ENCODE results near the gene TSGA10. TPM values are rescaled to one million over a fixed set of nuclear protein-coding genes. Genes with fewer than 3 reads are reported as not detected.

Gene TSGA10
- total RNA-seq, 1 donor from 2014 or later: 2.5 TPM

- H3K4me3 ChIP-seq (ENCODE audit: low read depth, low read length): no peak overlapping the region
- TF ChIP-seq CTCF (conservative IDR thresholded peaks at IDR 0.05; ENCODE audit: low read depth, low read length): no peak
- no peak for DNase-seq (ENCODE audit: low read depth)
These were observed 207.2 kb downstream of the TSGA10 start for GRCh38 chr2:98947554-98947953.

Other genes starting within 250 kb of the TSGA10 start
- gene CRACDL, start 218.7 kb downstream of the TSGA10 start, total RNA-seq: 0.29 and 1.0 TPM in 2 replicates
- 2.4 and 3.7 TPM in 2 replicates for gene C2orf15, start 13.2 kb downstream of the TSGA10 start, total RNA-seq
- gene LIPT1, start within 50 bp of the TSGA10 start, total RNA-seq: 3.9 and 11.8 TPM in 2 replicates
- 39.0 and 45.7 TPM in 2 replicates for gene MITD1, start 26.1 kb upstream of the TSGA10 start, total RNA-seq
- 25.3 and 40.7 TPM in 2 replicates for gene MRPL30, start 26.2 kb upstream of the TSGA10 start, total RNA-seq
- gene LYG2, start 100.7 kb upstream of the TSGA10 start, total RNA-seq: not detected in 2 replicates
- gene LYG1, start 146.3 kb upstream of the TSGA10 start, total RNA-seq: 0.12 and 0.22 TPM in 2 replicates
- gene TXNDC9, start 181.4 kb upstream of the TSGA10 start, total RNA-seq: 53.6 and 73.6 TPM in 2 replicates
- 20.8 and 26.6 TPM in 2 replicates for gene EIF5B, start 182.4 kb upstream of the TSGA10 start, total RNA-seq

Measured in epithelial cell of proximal tubule (primary cell).